Ascending aorta (tissue), 2 donors: Measurements from ENCODE around the gene ZIC2. TPM values are rescaled to one million over a fixed set of nuclear protein-coding genes. Genes with fewer than 3 reads are reported as not detected.
A peak's percentile ranks its signal among the peaks of the same experiment; 100 is the strongest.

Source experiments
- DNase-seq, 2 donors: peaks; one replicate each; pipeline ENCODE4 v3.0.0-alpha.2; 2019; ENCODE audit warnings: low spot score in 2 of 2
- H3K27ac ChIP-seq, 2 donors: fragments of 200-600 bp; sonication (generic); one replicate each; pipeline ENCODE4 v1.5.1; 2016 to 2017; ENCODE audit warnings: mild to moderate bottlenecking in 1 of 2
- H3K27me3 ChIP-seq: fragments of 200-600 bp; sonication (generic); one replicate; pipeline ENCODE4 v1.5.1; 2017
- H3K36me3 ChIP-seq, 2 donors: fragments of 200-600 bp; sonication (generic); one replicate each; pipeline ENCODE4 v1.5.1; 2016
- H3K4me1 ChIP-seq, 2 donors: fragments of 200-600 bp; sonication (generic); one replicate each; pipeline ENCODE4 v1.5.1; 2016 to 2017; ENCODE audit warnings: mild to moderate bottlenecking in 1 of 2
- H3K4me3 ChIP-seq, 2 donors: fragments of 200-600 bp; sonication (generic); one replicate each; pipeline ENCODE4 v1.5.1; 2016 to 2017; ENCODE audit warnings: mild to moderate bottlenecking in 1 of 2
- H3K9me3 ChIP-seq, 2 donors: fragments of 200-600 bp; sonication (generic); one replicate each; pipeline ENCODE4 v1.5.1; 2016
- intact Hi-C: fragments of 100-400 bp; cut with DNase I; formaldehyde crosslinking; loops from one replicate; pipeline ENCODE4 v1.15.1; 2023
- total RNA-seq: library from RNA; depleted of rRNA; stranded (reverse); fragments of >200 nt; gene quantifications from one replicate; pipeline ENCODE4 v1.1.0, GENCODE V29; 2016
- TF ChIP-seq, protein P1 (sequence below), 3 experiments: fragments of 200-600 bp in 2 of 3; fragments of 450-650 bp in 1 of 3; sonication (generic) in 2 of 3; IDR thresholded peaks; one replicate each; pipeline ENCODE4 v1.5.1; 2016 to 2019; ENCODE audit warnings: antibody characterized with exemption in 3 of 3, mild to moderate bottlenecking in 1 of 3, moderate library complexity in 1 of 3

ZIC2 gene
- total RNA-seq, 1 donor from 2014 or later, result not detected

DNA sequence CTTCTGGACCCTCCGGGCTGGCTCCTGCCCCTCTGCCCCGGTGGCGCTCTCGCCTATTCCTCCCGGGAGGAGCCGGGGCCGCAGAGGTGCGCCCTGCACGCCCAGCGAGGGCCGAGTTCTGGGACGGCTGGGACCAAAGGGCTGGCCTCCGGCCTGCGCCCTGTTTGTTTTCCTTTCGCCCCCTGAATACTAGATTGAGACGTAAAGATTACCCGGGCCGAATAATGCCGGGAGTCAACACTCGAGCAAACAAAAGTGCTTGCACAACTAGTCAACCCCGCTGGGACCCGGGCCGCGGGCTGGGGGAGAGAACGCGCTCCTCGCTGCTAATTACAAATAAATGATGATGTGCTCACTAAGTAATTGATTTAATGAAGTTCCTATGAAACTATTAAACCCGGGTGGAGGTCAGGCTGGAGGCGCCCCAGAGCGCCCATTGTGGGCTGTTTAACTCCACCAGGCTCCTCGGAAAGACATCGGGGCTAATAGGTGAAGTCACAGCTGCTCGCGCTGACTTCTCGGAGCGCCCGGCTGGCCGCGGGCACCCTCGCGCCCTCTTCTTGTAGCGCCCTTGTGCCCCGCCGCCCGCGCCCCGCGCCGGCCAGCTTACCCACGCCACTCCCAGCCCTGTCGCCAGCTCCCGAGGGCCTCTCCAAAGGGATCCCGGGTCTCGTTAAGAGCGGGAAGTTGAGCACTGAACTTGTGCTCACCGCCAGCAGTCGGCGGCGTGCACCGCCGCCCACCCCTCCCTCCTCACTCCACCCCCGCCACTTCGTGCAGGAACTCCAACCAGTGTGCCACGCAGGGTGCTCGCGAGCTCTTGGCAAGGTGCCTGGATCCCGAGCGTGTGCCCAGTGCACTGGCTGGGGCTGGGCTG lies 24.9 kb upstream of the ZIC2 start:
- intact Hi-C loops, result loop anchor here (5.0 kb wide), 1 partner anchor 36 kb away; no protein-coding TSS in a partner anchor
- H3K36me3 ChIP-seq, result no peaks in the 10 kb centered on the region
- H3K27ac ChIP-seq, result no peak overlapping the region
- no peaks in the 10 kb centered on the region for H3K9me3 ChIP-seq
- peak overlapping the region; percentile 41 to 46 for H3K4me3 ChIP-seq
- H3K4me1 ChIP-seq, result peaks cover 2 to 25% of the 10 kb centered on the region in 2 donors
- DNase-seq, result no peak
- peaks cover 35% of the 10 kb centered on the region for H3K27me3 ChIP-seq
- TF ChIP-seq, protein P1, sequence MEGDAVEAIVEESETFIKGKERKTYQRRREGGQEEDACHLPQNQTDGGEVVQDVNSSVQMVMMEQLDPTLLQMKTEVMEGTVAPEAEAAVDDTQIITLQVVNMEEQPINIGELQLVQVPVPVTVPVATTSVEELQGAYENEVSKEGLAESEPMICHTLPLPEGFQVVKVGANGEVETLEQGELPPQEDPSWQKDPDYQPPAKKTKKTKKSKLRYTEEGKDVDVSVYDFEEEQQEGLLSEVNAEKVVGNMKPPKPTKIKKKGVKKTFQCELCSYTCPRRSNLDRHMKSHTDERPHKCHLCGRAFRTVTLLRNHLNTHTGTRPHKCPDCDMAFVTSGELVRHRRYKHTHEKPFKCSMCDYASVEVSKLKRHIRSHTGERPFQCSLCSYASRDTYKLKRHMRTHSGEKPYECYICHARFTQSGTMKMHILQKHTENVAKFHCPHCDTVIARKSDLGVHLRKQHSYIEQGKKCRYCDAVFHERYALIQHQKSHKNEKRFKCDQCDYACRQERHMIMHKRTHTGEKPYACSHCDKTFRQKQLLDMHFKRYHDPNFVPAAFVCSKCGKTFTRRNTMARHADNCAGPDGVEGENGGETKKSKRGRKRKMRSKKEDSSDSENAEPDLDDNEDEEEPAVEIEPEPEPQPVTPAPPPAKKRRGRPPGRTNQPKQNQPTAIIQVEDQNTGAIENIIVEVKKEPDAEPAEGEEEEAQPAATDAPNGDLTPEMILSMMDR (IDR thresholded peaks at IDR 0.05), result no peak

DNA sequence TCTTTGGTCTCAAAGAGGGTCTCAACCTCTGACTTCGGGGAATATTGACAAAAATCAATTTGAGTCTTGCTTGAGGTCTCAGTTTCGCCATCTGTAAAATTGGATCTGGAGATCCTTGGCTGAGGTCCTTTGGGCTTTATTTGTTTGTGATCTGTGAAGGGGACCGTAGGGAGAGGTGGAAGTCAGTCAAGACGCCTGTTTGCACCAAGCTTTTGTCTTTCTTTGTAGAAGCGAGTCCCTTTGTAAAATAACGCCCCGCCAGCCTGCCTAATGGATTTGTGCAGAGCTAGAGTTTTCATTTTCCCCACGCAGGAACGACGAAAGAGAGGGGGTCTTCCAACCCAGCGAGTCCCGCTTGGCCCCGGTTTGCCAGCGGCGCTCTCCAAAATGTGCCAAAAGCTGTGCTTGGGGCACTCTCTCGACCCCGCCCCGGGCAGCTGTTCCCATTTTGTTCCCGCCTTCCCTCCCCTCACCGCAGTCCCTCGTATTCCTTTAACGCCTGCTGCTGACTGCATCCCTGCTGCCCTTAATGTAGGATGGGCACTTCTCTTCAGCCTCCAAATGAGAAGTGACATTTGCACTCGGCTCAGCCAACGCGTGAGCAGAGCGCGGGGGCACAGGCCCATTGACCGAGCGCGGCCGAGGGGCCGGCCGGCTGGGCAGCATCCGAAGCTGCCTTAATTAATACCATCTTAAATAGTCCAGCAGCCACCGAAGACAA lies 23.0 kb upstream of the ZIC2 start:
- no peak overlapping the region for H3K4me3 ChIP-seq
- peaks cover 2 to 25% of the 10 kb centered on the region in 2 donors for H3K4me1 ChIP-seq
- peak in 1 of 2 donors; percentile 47 for DNase-seq
- H3K9me3 ChIP-seq, result no peaks in the 10 kb centered on the region
- peaks cover 35% of the 10 kb centered on the region for H3K27me3 ChIP-seq
- intact Hi-C loops, result loop anchor here (5.0 kb wide), 1 partner anchor 34 kb away; no protein-coding TSS in a partner anchor
- TF ChIP-seq, protein P1 (IDR thresholded peaks at IDR 0.05), result no peak
- H3K27ac ChIP-seq, result no peak overlapping the region
- H3K36me3 ChIP-seq, result no peaks in the 10 kb centered on the region

DNA sequence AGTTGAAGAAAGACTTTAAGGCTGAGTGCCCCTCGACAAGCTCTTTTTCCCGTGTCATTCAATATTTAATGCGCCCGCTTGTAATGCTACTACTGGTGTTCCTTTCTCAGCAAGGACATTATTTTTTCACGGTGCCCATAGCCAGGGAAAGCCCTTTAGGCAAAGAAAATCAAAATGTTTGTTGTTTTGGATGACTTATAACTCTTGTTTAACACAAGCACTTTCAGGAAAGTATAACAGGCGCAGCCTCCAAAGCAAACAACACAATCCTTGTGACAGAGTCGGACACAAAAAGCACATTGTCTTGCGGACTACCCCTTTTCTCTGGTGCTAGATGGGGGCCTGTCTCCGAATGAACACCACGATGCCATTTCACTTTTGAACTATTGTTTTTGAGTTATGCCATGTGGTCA lies 22.5 kb upstream of the ZIC2 start:
- peaks cover 2 to 25% of the 10 kb centered on the region in 2 donors for H3K4me1 ChIP-seq
- no peaks in the 10 kb centered on the region for H3K9me3 ChIP-seq
- H3K36me3 ChIP-seq, result no peaks in the 10 kb centered on the region
- peaks cover 35% of the 10 kb centered on the region for H3K27me3 ChIP-seq
- DNase-seq, result no peak
- no peak overlapping the region for H3K27ac ChIP-seq
- intact Hi-C loops, result loop anchor here (5.0 kb wide), 1 partner anchor 33 kb away; no protein-coding TSS in a partner anchor
- H3K4me3 ChIP-seq, result no peak overlapping the region
- TF ChIP-seq, protein P1 (IDR thresholded peaks at IDR 0.05), result no peak

DNA sequence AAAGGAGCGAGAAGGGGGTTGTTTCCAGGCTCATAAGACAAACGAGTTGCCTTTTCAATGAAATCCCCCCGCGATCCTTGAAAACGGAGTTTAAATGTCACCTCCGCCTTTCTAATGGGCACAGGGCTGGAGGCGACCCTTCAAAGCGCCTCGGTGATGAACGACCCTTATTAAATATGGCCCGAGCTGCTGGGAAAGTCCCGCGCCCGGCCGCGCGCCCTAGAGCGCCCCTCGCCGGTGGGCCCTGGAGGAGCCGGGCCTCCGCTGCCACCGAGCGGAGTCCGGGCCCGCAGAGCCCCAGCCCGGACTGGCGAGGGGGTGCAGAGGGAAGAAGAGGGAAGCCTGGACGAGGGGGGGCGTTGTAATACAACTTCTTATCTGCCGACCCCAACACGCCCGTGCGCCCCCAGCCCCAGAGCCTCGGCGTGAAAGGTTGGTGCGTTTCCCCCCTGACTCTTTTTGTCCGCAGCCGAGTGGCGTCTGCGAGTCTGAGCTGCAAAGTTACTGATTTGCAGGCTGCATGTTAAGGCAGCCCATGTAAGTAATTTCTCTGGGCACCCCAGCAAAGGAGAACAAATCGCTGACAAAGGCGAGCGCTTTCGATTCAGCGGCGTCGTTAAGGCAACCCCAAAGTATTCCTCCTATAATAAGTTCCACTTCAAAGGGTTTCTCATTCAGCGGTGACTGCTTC lies 21.9 kb upstream of the ZIC2 start:
- Histone ChIP-seq H3K27ac (no peak overlapping the region), H3K27me3 (peaks cover 35% of the 10 kb centered on the region), H3K4me1 (peaks cover 2 to 25% of the 10 kb centered on the region in 2 donors), H3K9me3 (no peaks in the 10 kb centered on the region), H3K4me3 (peak overlapping the region; percentile 5 to 17), H3K36me3 (no peaks in the 10 kb centered on the region)
- TF ChIP-seq, protein P1 (IDR thresholded peaks at IDR 0.05), result no peak
- intact Hi-C loops, result loop anchor here (5.0 kb wide), 1 partner anchor 33 kb away; no protein-coding TSS in a partner anchor
- peak in 1 of 2 donors; percentile 44 for DNase-seq

DNA sequence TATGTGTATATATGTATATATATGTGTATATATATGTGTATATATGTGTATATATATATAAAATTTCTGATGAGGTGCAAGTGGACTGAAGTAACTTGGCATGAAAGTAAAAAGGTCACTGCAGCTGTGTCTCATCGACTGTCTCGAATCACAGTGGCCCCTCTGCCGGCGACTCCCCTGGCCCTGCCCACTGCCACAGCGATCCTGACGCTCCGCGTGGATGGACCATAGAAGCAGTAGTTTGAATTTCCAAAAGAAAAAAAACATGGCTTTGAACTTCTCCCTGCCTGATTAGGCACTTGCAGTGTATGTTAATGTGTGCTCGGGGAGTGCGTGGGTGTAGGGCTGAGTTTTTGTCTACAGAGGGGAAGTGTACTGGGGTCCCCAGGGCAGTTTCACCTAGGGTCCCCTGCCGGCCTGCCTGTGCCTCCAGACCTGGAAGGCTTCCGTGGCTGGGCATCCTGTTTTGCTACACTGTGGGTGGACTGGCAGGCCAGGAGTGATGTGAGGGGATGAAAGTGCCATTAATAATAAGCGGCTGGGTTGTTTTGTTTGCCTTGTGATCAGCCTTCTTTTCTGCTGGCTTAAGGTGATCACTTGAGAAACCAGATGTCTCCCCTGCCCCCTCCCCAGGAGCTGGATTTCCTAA lies 20.8 kb upstream of the ZIC2 start:
- H3K36me3 ChIP-seq, result no peaks in the 10 kb centered on the region
- no peak overlapping the region for H3K4me3 ChIP-seq
- TF ChIP-seq, protein P1 (IDR thresholded peaks at IDR 0.05), result no peak
- peaks cover 35% of the 10 kb centered on the region for H3K27me3 ChIP-seq
- intact Hi-C loops, result no loop called here
- peak in 1 of 2 donors; percentile 43 for DNase-seq
- H3K9me3 ChIP-seq, result no peaks in the 10 kb centered on the region
- H3K4me1 ChIP-seq, result peaks cover 2 to 25% of the 10 kb centered on the region in 2 donors
- H3K27ac ChIP-seq, result no peak overlapping the region
